ENCODE results near the gene GGT7. TPM values are rescaled to one million over a fixed set of nuclear protein-coding genes. Genes with fewer than 3 reads are reported as not detected.
"Not testable (repeated sequence)": the region's sequence is repeated elsewhere in the genome, so short reads cannot be mapped to it uniquely, and the experiment has no call there.

Gene GGT7
- polyA plus RNA-seq, 1 donor from 2014 or later, result 42.9 TPM

DNA sequence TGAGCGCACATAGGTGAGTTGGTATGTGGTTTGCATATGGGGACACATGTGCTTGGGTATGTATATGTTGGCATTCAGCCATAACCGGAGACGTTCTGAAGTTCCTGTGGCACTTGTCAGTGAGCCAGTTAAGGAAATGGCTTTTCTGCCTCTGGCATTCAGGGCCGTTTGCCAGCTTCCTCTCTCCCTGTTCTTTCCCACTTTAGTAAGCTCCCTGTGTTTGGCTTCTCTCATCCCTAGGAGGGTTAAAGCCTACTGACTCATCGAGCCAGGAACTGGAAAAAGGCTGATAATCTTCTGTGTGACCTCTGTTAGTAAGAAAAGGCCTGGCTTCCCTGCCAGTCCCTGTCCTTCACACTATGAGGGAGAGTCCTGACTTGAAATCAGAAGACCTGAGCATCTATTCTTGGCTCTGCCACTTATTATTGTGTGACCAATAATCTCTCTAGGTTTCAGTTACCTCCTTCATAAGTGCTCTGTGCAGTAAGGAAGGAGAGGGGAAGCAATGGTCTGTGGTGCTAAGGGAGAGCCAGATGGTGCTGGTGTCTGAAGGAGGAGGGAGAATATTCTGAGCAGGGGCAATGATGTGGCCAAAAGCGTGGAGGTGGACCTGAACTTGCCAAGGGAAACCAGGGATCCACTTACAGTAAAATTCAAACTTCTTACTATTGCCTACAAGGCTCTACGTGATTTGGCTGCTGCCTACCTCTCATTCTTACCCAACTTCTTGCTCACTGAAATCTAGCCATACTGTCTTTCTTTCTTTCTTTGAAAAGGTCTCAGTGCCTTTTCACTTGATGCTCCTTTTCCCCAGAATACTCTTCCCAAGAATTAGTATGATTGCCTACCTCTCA is 35.2 kb upstream of the GGT7 start:
- H4K20me1 ChIP-seq (ENCODE audit: insufficient read depth), result no peaks in the 10 kb centered on the region
- H3K79me2 ChIP-seq (replicated peaks; ENCODE audit: insufficient read depth, low read length), result no peaks in the 10 kb centered on the region
- H3F3A ChIP-seq (ENCODE audit: insufficient read depth, low read length, poor library complexity, severe bottlenecking), result no peaks in the 10 kb centered on the region
- TF ChIP-seq TAF1 (IDR thresholded peaks at IDR 0.05; ENCODE audit: low read depth) (no peak), POLR2AphosphoS5 (IDR thresholded peaks at IDR 0.05) (no peak), MXI1 (conservative IDR thresholded peaks at IDR 0.05; ENCODE audit: poor library complexity, severe bottlenecking) (no peak), SMC3 (conservative IDR thresholded peaks at IDR 0.05; ENCODE audit: poor library complexity) (no peak), RAD21 (conservative IDR thresholded peaks at IDR 0.05) (no peak), EP300 (conservative IDR thresholded peaks at IDR 0.05; ENCODE audit: poor library complexity, severe bottlenecking) (no peak), EZH2 (IDR thresholded peaks at IDR 0.05; ENCODE audit: borderline replicate concordance, insufficient read depth, low read length, poor library complexity, severe bottlenecking) (no peak)
- TF ChIP-seq, protein P1, sequence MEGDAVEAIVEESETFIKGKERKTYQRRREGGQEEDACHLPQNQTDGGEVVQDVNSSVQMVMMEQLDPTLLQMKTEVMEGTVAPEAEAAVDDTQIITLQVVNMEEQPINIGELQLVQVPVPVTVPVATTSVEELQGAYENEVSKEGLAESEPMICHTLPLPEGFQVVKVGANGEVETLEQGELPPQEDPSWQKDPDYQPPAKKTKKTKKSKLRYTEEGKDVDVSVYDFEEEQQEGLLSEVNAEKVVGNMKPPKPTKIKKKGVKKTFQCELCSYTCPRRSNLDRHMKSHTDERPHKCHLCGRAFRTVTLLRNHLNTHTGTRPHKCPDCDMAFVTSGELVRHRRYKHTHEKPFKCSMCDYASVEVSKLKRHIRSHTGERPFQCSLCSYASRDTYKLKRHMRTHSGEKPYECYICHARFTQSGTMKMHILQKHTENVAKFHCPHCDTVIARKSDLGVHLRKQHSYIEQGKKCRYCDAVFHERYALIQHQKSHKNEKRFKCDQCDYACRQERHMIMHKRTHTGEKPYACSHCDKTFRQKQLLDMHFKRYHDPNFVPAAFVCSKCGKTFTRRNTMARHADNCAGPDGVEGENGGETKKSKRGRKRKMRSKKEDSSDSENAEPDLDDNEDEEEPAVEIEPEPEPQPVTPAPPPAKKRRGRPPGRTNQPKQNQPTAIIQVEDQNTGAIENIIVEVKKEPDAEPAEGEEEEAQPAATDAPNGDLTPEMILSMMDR (IDR thresholded peaks at IDR 0.05; ENCODE audit: poor library complexity, severe bottlenecking), result no peak
- TF ChIP-seq, protein P2, sequence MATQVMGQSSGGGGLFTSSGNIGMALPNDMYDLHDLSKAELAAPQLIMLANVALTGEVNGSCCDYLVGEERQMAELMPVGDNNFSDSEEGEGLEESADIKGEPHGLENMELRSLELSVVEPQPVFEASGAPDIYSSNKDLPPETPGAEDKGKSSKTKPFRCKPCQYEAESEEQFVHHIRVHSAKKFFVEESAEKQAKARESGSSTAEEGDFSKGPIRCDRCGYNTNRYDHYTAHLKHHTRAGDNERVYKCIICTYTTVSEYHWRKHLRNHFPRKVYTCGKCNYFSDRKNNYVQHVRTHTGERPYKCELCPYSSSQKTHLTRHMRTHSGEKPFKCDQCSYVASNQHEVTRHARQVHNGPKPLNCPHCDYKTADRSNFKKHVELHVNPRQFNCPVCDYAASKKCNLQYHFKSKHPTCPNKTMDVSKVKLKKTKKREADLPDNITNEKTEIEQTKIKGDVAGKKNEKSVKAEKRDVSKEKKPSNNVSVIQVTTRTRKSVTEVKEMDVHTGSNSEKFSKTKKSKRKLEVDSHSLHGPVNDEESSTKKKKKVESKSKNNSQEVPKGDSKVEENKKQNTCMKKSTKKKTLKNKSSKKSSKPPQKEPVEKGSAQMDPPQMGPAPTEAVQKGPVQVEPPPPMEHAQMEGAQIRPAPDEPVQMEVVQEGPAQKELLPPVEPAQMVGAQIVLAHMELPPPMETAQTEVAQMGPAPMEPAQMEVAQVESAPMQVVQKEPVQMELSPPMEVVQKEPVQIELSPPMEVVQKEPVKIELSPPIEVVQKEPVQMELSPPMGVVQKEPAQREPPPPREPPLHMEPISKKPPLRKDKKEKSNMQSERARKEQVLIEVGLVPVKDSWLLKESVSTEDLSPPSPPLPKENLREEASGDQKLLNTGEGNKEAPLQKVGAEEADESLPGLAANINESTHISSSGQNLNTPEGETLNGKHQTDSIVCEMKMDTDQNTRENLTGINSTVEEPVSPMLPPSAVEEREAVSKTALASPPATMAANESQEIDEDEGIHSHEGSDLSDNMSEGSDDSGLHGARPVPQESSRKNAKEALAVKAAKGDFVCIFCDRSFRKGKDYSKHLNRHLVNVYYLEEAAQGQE (IDR thresholded peaks at IDR 0.05; ENCODE audit: borderline replicate concordance), result no peak
- no peak overlapping the region for H3K4me3 ChIP-seq (ENCODE audit: low read length)
- no peaks in the 10 kb centered on the region for H3K27me3 ChIP-seq (ENCODE audit: insufficient read depth, low read depth, low read length)
- H3K9ac ChIP-seq (ENCODE audit: low read length), result no peak overlapping the region
- no peak overlapping the region for H2AFZ ChIP-seq (ENCODE audit: low read depth, low read length)
- no peak overlapping the region for H3K4me2 ChIP-seq (ENCODE audit: low read length)
- H3K36me3 ChIP-seq (ENCODE audit: insufficient read depth, low read length), result no peaks in the 10 kb centered on the region
- no peak overlapping the region for H3K27ac ChIP-seq (ENCODE audit: low read length)
- H3K9me2 ChIP-seq (ENCODE audit: insufficient read depth, low read length), result no peaks in the 10 kb centered on the region
- H3K9me3 ChIP-seq (ENCODE audit: low read length), result no peaks in the 10 kb centered on the region

DNA sequence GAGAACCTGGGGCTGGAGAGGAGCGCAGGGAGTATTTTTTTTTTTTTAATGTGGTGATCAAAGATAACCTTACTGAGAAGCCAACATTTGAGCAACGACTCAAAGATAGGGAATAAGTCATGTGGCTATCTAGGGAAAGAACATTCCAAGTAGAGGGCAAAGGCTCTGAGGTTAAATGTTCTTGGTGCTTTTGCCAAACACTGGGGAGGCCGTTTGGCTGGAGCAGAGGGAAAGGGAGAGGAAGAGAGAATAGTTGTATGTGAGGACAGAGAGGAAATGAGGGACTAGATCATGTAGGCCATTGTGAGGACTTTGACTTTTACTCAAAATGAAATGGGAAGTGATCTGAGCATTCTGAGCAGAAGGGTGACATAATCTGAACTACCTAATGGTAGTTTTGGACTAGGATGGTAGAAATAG is 31.6 kb upstream of the GGT7 start:
- H3K9me2 ChIP-seq (ENCODE audit: insufficient read depth, low read length), result no peaks in the 10 kb centered on the region
- no peak overlapping the region for H3K4me2 ChIP-seq (ENCODE audit: low read length)
- no peak overlapping the region for H3K4me3 ChIP-seq (ENCODE audit: low read length)
- H4K20me1 ChIP-seq (ENCODE audit: insufficient read depth), result no peaks in the 10 kb centered on the region
- H2AFZ ChIP-seq (ENCODE audit: low read depth, low read length), result no peak overlapping the region
- no peaks in the 10 kb centered on the region for H3F3A ChIP-seq (ENCODE audit: insufficient read depth, low read length, poor library complexity, severe bottlenecking)
- TF ChIP-seq TAF1 (IDR thresholded peaks at IDR 0.05; ENCODE audit: low read depth), result no peak
- no peak for TF ChIP-seq EZH2 (IDR thresholded peaks at IDR 0.05; ENCODE audit: borderline replicate concordance, insufficient read depth, low read length, poor library complexity, severe bottlenecking)
- no peak for TF ChIP-seq MXI1 (conservative IDR thresholded peaks at IDR 0.05; ENCODE audit: poor library complexity, severe bottlenecking)
- no peak for TF ChIP-seq POLR2AphosphoS5 (IDR thresholded peaks at IDR 0.05)
- no peak for TF ChIP-seq EP300 (conservative IDR thresholded peaks at IDR 0.05; ENCODE audit: poor library complexity, severe bottlenecking)
- TF ChIP-seq, protein P1 (IDR thresholded peaks at IDR 0.05; ENCODE audit: poor library complexity, severe bottlenecking), result no peak
- TF ChIP-seq RAD21 (conservative IDR thresholded peaks at IDR 0.05), result no peak
- no peak for TF ChIP-seq SMC3 (conservative IDR thresholded peaks at IDR 0.05; ENCODE audit: poor library complexity)
- TF ChIP-seq, protein P2 (IDR thresholded peaks at IDR 0.05; ENCODE audit: borderline replicate concordance), result no peak
- no peaks in the 10 kb centered on the region for H3K9me3 ChIP-seq (ENCODE audit: low read length)
- H3K36me3 ChIP-seq (ENCODE audit: insufficient read depth, low read length), result no peaks in the 10 kb centered on the region
- no peaks in the 10 kb centered on the region for H3K79me2 ChIP-seq (replicated peaks; ENCODE audit: insufficient read depth, low read length)
- H3K27me3 ChIP-seq (ENCODE audit: insufficient read depth, low read depth, low read length), result no peaks in the 10 kb centered on the region
- H3K27ac ChIP-seq (ENCODE audit: low read length), result no peak overlapping the region
- no peak overlapping the region for H3K9ac ChIP-seq (ENCODE audit: low read length)

DNA sequence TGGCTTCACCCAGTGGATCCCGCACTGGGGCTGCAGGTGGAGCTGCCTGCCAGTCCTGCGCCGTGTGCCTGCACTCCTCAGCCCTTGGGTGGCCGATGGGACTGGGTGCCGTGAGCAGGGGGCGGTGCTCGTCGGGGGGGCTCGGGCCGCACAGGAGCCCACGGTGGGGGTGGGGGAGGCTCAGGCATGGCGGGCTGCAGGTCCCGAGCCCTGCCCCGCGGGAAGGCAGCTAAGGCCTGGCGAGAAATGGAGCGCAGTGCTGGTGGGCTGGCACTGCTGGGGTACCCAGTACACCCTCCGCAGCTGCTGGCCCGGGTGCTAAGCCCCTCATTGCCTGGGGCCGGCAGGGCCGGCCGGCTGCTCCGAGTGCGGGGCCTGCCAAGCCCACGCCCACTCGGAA is 26.1 kb upstream of the GGT7 start:
- not testable (repeated sequence) for H3K9me3 ChIP-seq (ENCODE audit: low read length); H3K9ac ChIP-seq (ENCODE audit: low read length); H3K9me2 ChIP-seq (ENCODE audit: insufficient read depth, low read length); H3K27ac ChIP-seq (ENCODE audit: low read length); H4K20me1 ChIP-seq (ENCODE audit: insufficient read depth); H3F3A ChIP-seq (ENCODE audit: insufficient read depth, low read length, poor library complexity, severe bottlenecking); H3K36me3 ChIP-seq (ENCODE audit: insufficient read depth, low read length); H2AFZ ChIP-seq (ENCODE audit: low read depth, low read length); H3K79me2 ChIP-seq (replicated peaks; ENCODE audit: insufficient read depth, low read length); H3K4me3 ChIP-seq (ENCODE audit: low read length); H3K27me3 ChIP-seq (ENCODE audit: insufficient read depth, low read depth, low read length); H3K4me2 ChIP-seq (ENCODE audit: low read length)
